Purkinje cell (primary cell): Measurements from ENCODE around the gene TMOD3. TPM values are rescaled to one million over a fixed set of nuclear protein-coding genes. Genes with fewer than 3 reads are reported as not detected.

Source experiments
- polyA plus RNA-seq: library from polyadenylated mRNA; unstranded; fragments of >200 nt; fragmentation: Nextera tagmentation; gene quantifications from 2 replicates; pipeline ENCODE4 v1.2.1, GENCODE V29; 2014

Gene TMOD3
- 3.3 and 4.7 TPM in 2 replicates for polyA plus RNA-seq

GRCh38 chr15:51829376-51830275 lies at the start of gene TMOD3:
TMOD3 (plus strand) TSS chr15:51829653; CDS start chr15:51862885, 33,232 bp downstream.

Other genes starting within 250 kb of the TMOD3 start
- gene DMXL2, start 206.9 kb upstream of the TMOD3 start, polyA plus RNA-seq, result 62.4 and 68.6 TPM in 2 replicates
- gene SCG3, start 148.2 kb upstream of the TMOD3 start, polyA plus RNA-seq, result 252 and 324 TPM in 2 replicates
- gene LYSMD2, start 92.0 kb upstream of the TMOD3 start, polyA plus RNA-seq, result 40.4 and 48.7 TPM in 2 replicates
- 26.4 and 31.4 TPM in 2 replicates for gene TMOD2, start 78.1 kb upstream of the TMOD3 start, polyA plus RNA-seq
- gene LEO1, start 142.1 kb downstream of the TMOD3 start, polyA plus RNA-seq, result 33.7 and 42.7 TPM in 2 replicates
- gene MAPK6, start 189.6 kb downstream of the TMOD3 start, polyA plus RNA-seq, result 16.5 and 18.8 TPM in 2 replicates